Activated CD4-positive, alpha-beta T cell treated with anti-CD3 and anti-CD28 coated beads, Interleukin-2, Interleukin-4, amounts not matched to agents 100 ng/mL and 50 ng/mL, durations not matched to agents 16 hours and 8 hours (primary cell): ENCODE results near the gene ETV4.
A peak's percentile ranks its signal among the peaks of the same experiment; 100 is the strongest.

Experiments used
- DNase-seq: peaks from one replicate; pipeline ENCODE4 v3.0.0-alpha.2; 2020; ENCODE audit warnings: low spot score

Gene ETV4

DNA sequence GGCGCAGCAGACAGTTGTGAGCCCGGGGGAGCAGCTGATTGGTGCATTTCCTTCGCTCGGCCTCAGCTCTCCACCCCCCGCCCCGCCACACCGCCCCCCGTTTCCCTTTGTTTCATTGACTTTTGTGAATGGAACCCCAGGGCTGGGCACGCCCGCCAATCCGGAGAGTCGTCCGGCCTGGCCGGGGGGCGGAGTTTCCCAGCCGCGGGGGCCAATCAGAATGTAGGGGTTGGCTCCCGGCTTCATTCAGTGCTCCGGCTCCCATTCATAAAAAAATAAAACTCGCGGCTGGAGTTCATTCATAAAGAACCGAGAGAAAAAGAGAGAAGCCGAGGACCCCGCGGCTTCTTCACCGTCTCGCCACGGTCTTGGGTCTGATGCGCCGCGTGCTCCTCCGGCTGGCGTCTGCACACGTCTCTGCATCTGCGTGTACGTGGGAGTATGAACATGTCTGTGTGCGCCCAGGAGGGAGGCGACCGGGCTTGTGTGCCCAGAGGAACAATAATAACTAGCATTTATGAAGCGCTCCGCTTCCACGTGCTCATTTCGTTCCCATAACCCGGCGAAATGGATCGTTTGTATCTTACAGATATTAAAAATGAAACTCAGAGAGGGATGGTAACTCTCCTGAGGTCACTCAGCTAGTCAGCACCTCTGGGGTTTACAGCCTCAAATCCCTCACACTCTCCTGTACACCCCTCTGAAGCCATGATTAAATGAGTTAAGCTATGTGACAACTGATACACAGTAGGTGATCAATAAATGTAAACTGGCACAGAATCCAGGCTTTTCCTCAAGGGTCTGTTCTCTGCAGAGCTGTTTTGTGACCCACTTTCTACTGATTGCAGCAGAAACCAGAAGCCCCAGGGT lies at the start of gene ETV4:
Gene ETV4, minus strand, starts transcription at position 22 of the 870 bp plus-strand sequence. CDS start 723 bp downstream, outside the sequence.
- peak; percentile 95 for DNase-seq

DNA sequence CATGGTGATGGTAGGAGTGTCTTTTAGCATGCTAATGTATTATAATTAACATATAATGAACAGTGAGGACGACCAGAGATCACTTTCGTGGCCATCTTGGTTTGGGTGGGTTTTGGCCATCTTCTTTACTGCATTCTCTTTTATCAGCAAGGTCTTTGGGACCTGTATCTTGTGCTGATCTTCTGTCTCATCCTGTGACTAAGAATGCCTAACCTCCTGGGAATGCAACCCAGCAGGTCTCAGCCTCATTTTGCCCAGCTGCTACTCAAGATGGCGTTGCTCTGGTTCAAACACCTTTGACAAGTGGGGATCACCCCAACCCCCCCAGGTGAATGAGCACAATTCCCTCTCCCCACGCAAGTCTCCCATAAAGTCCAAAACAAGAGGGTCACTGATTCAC lies 49.3 kb upstream of the ETV4 start:
- DNase-seq: no peak

DNA sequence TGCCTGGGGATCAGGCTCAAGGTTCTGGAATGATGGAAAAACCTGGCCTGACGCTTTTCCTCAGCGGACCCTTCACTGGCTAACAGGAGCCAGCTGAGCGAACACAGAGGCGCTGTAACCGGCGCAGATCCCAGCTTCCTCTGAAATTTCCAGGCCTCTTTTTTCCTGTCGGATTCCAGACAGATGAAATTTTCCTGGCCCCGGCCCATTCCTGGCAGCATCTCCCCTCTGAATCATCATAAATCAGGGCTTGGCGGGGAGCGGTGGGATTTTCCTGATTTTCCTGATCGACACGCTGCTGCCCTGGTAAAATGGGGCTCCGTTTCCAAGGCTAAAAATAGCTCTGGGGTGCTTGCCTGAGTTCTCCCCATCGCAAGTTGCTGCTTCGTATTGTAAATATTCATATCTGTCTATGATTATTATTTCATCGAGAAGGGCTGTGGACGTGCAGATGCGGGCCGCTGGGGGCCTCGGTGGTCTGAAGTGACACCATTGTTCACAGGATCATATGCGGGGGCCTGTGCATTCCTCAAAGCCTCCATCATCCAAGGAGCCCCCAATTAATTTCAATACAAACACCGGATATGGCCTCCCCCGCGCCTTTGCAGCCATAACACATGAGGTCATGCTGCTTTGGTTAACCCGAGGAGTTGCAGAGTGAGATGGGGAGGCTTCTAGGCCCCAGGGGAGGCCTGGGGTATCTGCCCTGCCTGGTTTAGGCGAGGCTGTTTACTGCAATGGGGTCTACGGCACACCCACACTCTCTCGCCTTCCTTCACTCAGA lies 45.8 kb upstream of the ETV4 start:
- no peak for DNase-seq

DNA sequence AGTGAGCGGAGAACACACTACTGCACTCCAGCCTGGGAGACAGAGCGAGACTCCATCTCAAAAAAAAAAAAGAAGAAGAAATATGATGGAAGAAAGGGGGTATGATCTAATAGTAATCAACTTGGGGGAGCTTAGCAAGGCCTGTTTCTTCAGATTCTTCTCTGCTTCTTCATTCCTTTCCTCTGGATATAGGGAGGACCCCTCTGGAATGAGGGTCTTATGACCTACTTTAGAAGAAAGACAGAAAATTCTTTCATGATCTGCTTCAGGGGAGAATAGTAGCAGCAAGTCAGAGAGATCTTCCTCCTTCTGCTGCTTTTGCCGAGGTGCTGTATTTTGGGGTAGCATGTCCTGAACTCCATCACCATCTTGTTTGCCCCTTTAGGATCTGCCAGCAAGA lies 44.9 kb upstream of the ETV4 start:
- DNase-seq: no peak

DNA sequence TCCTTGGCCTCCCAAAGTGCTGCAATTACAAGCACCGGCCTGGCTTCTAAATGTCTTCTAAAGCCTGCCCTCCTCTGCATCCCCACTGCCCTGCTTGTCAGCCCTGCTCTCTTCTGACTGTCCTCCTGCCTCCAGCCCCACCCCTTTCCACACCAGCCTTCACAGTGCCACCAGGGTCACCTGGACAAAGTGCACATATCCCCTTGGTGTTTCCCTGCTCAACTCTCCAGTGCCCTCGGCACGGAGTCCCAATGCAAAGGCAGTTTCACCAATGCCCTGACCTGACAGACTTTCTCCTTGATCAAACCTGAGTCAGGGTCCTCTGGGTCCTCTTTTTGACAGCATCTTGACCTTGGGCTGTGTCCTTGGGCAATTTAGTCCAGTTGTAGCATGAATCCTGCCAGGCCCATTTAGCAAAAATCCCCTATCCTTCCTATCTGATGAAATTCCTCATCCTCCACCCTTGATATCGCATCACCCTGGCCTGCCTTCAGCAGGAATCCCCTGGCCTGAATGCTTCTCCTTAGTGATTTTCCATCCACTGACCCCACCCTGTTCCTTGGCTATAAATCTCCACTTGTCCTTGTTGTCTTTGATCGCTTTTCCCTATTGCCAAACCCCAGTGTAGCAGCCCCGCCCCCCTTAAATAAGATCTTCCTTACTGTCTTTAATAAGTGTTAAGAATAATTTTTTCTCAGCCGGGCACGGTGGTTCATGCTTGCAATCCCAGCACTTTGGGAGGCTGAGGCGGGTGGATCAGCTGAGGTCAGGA lies 42.7 kb upstream of the ETV4 start:
- no peak for DNase-seq

DNA sequence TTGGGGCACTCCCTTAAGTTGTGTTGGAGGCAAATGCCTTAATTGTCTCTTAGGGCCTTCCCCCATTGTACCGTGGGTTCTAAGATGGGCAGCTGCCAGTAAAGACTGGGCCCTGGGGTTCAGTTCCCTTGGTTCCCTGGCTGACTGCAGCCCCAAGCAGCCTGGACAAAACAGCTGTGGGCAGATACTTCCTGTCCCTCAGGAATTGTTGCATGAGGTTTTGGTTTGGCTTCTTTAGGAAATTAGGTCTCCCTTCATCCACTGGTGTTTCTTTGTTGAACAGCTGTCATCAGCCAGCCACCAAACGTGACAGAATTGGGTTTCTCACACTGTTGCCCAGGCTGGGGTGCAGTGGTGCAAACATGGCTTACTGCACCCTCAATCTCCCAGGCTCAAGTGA lies 42.0 kb upstream of the ETV4 start:
- DNase-seq: no peak

DNA sequence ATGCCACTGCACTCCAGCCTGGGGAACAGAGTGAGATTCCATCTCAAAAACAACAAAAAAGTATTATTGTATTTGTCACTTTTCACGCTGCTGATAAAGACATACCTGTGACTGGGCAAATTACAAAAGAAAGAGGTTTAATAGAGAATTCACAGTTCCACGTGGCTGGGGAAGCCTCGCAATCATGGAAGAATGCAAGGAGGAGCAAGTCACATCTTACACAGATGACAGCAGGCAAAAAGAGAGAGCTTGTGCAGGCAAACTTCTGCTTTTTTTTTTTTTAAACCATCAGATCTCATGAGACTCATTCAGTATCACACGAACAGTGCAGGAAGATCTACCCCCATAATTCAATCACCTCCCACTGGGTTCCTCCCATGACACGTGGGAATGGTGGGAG lies 41.5 kb upstream of the ETV4 start:
- DNase-seq: no peak

DNA sequence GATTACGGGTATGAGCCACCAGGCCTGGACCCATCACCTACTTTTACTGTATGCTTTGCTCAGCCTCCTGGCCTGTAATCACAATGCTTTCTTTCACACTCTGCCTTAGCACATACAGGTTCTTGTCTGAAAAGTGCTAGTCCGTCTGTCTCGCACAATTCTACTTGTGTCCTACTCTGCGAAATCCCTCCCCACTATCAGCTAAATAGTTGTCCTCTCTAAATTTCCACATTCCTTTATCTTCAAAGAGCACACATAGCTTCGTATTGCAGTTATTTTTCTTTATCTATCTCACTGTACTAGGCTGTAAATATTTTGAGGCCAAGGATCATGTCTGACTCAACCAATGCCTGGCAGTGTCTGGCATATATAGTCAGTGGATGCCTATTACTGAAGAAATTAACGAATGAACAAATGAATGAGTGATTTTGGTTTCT lies 38.5 kb upstream of the ETV4 start:
- DNase-seq: no peak

DNA sequence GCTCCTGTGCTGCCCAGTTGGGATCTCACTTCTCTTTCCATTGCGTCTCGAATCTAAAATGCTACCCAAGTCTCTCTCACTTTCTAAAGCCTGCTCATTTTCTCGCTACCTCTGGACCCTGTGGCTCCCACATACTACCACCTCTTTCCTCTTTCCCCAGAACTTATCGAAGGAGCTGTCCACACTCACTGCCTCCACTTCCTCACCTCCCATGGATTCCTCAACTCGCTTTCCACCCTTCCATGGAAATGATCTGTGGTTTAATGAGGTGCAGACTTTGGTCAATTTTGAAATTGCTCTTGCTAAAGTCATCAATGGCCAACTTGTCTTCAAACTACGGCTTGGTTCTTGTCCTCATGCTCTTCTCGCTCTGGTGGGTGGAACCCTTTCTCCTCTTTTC lies 37.2 kb upstream of the ETV4 start:
- DNase-seq: no peak

DNA sequence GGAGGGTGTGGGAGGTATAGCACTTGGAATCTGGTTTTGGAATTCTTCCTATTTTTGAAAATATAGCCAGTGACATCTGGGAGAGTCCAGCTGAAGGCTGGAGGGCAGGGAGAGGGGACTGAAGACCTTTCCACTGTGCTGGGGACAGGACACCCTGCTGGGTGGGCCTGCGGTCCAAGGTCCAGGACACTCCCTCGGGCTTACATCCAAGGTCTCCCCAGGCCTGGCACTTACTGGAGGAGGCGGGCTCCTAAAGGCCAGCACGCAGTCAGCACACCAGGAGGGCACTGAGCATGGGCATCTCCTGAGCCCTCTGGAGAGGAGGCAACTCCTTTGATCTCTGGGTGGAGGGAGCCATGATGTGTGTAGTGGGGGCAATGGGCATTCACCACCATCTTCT lies 35.5 kb upstream of the ETV4 start:
- no peak for DNase-seq

DNA sequence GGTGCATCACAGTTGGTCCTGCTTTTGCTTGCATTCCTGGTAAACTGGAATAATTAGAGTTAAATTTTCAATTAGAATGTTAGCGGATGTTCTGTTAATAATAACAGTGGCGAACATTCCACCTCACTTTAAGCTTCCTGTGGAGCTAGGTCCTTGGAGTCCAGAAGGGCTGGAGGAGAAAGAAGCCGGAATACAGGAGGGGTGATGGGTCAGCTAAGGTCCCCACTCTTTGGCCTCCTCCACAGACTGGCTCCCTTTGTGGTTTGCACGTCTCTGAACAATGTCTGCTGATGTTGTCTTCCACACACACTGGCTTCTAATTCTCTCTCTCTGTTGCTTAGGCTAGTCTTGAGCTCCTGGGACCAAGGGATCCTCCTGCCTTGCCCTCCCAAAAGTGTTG lies 35.0 kb upstream of the ETV4 start:
- no peak for DNase-seq

DNA sequence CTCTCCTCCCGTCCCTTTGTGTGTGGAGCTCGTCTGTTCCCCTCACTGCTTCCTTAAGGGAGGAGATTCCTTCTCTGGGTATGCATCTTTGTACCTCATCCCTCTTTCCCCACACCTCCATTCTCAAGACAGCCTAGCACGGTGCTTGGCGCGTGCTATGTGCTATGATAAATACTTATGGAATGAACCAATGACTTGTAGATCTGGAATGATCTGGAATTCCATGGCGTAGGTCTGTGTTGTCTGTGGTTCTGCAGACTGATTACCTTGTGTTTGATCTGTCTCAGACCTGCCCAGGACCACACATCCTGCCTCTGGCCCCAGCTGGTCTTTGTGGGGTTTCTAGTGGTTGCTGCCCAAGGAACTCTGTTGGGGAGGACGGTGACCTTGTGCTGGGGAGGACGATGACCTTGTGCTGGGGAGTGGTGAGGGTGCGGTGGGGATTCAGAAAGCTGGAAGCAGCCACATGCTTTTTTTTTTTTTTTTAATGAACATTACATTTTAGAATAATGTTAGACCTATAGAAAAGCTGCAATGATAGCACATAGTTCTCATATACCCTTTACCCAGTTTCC lies 33.5 kb upstream of the ETV4 start:
- no peak for DNase-seq

DNA sequence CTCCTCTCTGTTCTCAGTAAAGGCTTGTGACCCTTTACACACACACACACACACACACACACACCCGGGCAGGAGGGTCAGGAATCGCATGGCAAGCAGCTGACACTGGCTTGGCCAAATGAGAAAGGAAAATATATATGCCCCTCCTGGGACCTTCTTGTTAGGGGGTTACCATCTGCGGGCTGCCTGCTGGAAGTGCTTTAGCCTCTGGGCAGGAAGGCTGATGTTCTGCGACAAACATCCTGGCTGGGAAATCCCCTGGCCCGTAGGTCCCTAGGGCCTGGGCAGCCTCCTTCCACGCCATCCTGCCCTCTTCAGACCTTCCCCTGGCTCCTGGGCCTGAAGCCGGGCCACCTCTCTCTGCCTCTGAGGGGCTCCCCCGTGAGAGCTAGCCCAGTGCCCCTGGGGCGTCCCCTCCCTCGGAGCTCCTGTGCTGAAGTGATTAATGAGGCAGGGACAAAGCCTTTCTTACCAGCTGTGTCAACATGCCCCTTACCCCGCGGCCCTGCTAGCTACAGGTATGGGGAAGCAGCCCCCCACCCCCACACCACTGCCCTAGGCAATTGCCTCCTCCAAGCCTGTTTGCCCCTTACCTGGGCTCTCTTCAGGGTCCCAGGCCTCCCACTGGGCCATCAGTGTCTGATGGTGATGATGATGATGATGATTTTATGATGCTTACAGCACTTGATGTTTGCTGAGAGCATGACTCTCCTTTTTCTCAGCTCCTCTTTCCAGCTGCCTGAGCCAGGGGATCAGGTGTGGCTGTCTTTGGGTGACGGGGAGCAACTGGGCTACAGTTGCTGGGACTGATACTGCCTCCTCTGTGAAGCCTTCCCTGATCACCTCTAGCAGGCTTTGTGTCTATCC lies 32.8 kb upstream of the ETV4 start:
- peak; percentile 36 for DNase-seq

DNA sequence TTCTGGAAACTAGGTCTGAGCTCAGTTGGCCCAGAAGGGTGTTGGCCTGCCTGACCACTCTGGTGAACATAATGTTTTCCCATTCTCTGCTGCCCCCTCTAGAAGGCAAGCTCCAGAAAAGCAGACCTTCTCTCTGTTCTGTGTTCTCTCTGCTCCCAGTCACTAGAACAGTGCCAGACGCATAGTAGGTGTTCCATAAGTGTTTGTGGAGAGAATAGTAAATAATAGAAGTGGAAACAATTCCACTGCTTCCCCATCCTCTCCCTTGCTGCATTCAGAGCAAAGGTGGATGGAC lies 32.2 kb upstream of the ETV4 start:
- DNase-seq: no peak

DNA sequence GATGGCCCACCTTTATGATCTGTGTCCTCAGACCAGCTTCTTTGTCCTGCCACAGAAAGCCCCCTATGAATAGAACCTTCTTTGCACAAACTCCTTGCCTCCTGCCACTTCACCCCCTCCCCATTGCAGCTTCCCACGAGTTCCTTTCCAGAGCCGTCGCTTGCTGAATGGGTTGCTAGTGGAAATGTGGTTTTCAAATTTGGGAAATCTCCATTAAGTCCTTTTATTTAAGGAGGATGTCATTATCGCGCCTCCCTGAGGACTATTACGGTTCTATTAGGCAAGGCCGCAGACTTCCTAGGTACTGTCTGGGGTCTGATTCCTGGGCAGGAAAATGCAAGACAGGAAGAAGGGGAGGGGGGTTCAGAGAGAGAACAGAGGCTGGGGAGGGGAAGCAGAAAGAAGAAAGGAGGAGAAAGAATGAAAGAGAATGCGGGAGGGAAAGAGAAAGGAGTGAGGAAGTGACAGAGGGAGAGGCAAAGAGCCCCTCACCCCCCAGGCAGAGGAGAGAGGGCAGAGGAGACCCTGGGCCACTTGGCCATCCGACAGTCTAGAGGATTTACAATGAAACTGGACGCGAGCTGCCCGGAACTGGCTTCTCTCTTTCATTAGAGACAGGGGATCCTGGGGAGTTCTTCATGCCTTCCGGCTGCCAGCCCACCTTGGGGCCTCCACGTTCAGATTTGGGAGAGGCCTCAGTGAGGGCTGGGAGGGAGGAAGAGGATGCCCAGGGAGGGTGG lies 31.7 kb upstream of the ETV4 start:
- DNase-seq: no peak

DNA sequence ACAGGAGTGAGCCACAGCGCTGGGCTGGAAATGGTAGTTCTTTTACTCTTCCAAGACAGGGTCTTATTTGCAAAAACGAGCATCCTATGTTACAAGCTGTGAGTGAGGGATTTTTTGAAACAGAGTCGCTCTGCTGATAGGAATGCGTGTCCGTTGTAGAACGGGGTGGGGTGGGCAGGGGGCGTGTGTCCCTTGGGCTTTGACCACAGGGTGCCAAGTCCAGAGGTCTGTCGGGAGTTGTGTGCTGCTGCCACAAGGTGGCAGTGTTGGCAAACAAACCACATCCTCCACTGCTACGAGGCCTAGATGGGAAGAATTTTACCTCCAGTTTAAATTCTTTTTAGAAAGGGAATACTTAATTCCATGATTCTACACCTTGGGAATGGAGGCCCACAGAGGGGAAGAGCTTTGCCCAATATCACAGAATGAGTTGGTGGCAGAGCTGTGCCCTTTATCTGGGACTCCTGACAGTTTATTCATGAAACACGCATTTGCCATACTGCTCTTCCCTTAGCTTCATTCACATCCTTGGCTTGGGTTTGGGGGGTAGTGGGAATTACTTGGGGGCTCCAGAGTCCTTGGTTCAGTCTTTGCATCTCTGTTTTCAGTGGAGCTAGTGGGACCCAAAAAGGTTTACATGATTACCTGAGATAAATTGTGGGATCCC lies 30.6 kb upstream of the ETV4 start:
- peak; percentile 76 for DNase-seq

DNA sequence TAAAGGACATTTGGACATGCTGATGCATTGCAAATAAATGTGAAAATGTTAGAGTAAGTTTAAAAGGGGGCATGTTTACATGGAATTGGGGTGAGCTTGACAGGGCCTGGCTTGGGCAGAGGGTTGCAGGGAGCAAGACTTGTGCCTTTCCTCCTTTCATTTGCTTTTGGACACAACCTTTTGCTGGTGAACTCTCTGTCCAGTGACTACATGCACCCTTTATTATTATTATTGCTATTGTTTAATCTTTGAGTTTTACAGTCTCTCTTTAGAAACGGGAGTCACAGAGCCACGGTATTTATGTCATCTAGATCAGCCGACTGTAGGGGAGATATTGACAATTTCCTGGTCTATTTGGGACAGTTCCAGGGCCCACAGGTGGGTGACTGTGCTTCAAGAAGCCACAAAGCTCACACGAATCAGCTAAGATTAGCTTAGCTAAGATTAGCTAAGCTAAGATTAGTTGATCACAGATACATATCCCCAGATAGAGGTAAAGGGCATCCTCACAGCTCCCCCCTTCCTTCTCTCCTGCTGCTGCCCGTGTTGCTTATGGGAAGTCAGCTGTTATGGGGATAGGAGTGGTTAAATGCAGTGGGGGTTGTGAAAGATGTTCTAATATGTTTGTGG lies 28.9 kb upstream of the ETV4 start:
- no peak for DNase-seq

DNA sequence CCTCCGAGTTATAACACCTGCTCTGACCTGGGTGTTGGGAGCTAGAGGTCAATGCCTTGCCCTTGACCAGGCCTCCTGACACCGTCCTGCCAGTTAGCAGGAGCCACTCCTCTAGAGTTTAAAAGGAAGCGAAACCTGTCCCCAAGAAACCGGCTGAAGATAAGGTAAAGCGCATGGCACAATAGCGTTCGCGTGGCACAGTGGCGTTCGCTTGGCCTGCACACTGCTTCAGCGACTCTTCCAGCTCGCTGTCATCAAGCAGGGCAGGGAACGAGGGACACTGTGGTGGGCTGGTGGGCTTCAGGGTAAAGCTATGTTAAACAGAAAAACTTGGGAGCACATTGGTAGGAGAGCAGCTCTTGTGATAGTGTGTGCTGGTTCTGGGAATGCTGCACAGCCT lies 28.2 kb upstream of the ETV4 start:
- no peak for DNase-seq

DNA sequence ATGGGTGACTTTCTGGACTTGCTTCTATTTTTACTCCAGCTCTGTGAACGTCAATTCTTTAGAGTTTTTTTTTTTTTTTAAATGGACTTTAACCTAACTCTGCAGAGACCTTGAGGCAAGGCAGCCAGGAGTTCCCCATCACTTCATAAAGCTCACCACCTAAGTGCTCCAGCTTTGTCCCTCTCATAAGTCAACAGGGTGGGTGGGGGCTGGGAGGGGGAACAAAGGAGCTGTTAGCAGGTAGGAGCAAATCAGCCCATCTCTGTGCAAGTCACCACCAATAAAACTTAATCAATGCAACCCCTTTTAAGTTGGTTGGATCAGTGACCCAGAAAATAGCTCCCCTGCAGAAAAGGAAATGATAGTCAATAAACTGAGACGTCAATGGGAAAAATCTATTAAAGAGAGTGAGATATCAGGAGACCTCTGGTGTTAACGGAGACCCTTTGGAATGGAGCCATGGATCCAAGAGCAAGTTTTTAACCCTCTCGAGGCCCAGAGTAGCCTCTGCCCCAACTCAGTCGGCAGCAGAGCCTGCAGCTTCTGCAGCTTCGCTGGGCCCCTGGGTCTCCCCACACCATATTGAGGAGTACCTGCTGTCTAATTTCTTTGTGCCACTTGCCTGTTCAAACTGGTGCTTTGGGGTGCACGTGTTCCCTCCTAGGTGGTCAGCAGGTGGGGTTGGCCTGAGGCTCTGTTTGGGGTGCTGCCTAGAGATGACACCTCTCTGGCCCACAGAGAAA lies 27.6 kb upstream of the ETV4 start:
- no peak for DNase-seq
